OCI-LY7 (cell line): ENCODE measurements around the gene DESI1.

Source experiments
- EZH2phosphoT487 ChIP-seq: fragments of 200-600 bp; sonication (generic); IDR thresholded peaks from 2 replicates; pipeline ENCODE4 v1.6.1; 2018; ENCODE audit warnings: low read depth, borderline replicate concordance, mild to moderate bottlenecking, mixed run types, antibody characterized with exemption, low read length, moderate library complexity, mixed read lengths
- TF ChIP-seq, protein P1 (sequence below): fragments of 200-600 bp; sonication (generic); conservative IDR thresholded peaks from 2 replicates; pipeline ENCODE4 v1.5.1; 2014; ENCODE audit warnings: mild to moderate bottlenecking, antibody characterized with exemption, low read length, moderate library complexity, mixed read lengths

GRCh38 chr22:41567512-41567768, 53.4 kb downstream of the DESI1 start:
- TF ChIP-seq, protein P1, sequence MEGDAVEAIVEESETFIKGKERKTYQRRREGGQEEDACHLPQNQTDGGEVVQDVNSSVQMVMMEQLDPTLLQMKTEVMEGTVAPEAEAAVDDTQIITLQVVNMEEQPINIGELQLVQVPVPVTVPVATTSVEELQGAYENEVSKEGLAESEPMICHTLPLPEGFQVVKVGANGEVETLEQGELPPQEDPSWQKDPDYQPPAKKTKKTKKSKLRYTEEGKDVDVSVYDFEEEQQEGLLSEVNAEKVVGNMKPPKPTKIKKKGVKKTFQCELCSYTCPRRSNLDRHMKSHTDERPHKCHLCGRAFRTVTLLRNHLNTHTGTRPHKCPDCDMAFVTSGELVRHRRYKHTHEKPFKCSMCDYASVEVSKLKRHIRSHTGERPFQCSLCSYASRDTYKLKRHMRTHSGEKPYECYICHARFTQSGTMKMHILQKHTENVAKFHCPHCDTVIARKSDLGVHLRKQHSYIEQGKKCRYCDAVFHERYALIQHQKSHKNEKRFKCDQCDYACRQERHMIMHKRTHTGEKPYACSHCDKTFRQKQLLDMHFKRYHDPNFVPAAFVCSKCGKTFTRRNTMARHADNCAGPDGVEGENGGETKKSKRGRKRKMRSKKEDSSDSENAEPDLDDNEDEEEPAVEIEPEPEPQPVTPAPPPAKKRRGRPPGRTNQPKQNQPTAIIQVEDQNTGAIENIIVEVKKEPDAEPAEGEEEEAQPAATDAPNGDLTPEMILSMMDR = no peak
- no peak for TF ChIP-seq EZH2phosphoT487
